Esophagus muscularis mucosa (tissue), 4 donors: ENCODE measurements around the gene GDF10.

Experiments
- EP300 ChIP-seq: sonication (generic); formaldehyde crosslinking; IDR thresholded peaks from one replicate; pipeline ENCODE4 v1.6.1; 2017; ENCODE audit warnings: antibody characterized with exemption
- POLR2A ChIP-seq: fragments of 450-650 bp; IDR thresholded peaks from one replicate; pipeline ENCODE4 v1.6.1; 2017; ENCODE audit warnings: antibody characterized with exemption, moderate library complexity, mild to moderate bottlenecking, low read depth
- POLR2AphosphoS5 ChIP-seq, 2 donors: sonication (generic); formaldehyde crosslinking; IDR thresholded peaks; one replicate each; pipeline ENCODE4 v1.6.1; 2017; ENCODE audit warnings: antibody characterized with exemption in 2 of 2
- TF ChIP-seq, protein P1 (sequence below), 3 experiments: fragments of 200-600 bp in 2 of 3; fragments of 450-650 bp in 1 of 3; sonication (generic) in 2 of 3; IDR thresholded peaks; one replicate each; pipeline ENCODE4 v1.5.1; 2017 to 2019; ENCODE audit warnings: antibody characterized with exemption in 3 of 3, mild to moderate bottlenecking in 2 of 3, moderate library complexity in 1 of 3

DNA sequence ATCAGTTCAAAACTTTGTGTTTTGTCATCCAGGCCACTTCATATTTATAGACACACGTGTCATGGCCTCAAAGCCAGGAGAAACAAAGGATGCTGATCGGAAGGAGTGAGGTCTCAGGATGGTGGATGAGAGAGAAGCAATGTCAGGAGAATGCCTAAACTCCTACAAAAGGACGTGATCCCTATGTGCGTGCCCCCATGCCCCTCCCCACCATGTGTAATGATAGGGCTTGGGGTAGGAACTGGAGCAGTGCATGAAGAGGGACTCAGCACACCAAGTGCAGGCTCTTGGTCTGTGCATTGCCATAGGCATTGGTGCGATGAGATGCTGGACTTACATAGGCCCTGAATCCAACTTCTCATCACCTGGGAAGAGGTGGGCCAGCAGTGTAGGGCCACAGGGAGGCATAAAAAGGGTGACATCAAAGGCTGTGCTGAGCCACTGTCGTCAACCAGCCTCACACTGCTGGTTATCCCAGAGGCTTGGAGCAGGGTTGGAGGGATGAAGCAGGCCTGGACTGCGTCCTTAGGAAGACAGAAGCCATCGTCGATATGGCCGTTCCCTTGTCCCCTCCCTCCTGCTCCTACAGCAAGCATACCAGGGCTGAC lies 46.9 kb upstream of the GDF10 start:
- TF ChIP-seq, protein P1, sequence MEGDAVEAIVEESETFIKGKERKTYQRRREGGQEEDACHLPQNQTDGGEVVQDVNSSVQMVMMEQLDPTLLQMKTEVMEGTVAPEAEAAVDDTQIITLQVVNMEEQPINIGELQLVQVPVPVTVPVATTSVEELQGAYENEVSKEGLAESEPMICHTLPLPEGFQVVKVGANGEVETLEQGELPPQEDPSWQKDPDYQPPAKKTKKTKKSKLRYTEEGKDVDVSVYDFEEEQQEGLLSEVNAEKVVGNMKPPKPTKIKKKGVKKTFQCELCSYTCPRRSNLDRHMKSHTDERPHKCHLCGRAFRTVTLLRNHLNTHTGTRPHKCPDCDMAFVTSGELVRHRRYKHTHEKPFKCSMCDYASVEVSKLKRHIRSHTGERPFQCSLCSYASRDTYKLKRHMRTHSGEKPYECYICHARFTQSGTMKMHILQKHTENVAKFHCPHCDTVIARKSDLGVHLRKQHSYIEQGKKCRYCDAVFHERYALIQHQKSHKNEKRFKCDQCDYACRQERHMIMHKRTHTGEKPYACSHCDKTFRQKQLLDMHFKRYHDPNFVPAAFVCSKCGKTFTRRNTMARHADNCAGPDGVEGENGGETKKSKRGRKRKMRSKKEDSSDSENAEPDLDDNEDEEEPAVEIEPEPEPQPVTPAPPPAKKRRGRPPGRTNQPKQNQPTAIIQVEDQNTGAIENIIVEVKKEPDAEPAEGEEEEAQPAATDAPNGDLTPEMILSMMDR (IDR thresholded peaks at IDR 0.05): no peak
- TF ChIP-seq POLR2AphosphoS5 (IDR thresholded peaks at IDR 0.05) (no peak), EP300 (no peak), POLR2A (no peak)
